Glutamatergic neuron (in vitro differentiated cells): Measurements from ENCODE around the gene SCMH1. TPM values are rescaled to one million over a fixed set of nuclear protein-coding genes. Genes with fewer than 3 reads are reported as not detected.

Experiments used
- DNase-seq: peaks from one replicate; pipeline ENCODE4 v3.0.0; 2022
- H3K27ac Mint-ChIP-seq: one replicate; pipeline ENCODE4 v1.8.0; 2020; ENCODE audit warnings: mild to moderate bottlenecking, mixed read lengths, inconsistent platforms; ENCODE audit not compliant: unreplicated experiment
- H3K27me3 Mint-ChIP-seq: one replicate; pipeline ENCODE4 v1.8.0; 2020; ENCODE audit warnings: mild to moderate bottlenecking, moderate library complexity, mixed read lengths, inconsistent platforms; ENCODE audit not compliant: unreplicated experiment
- H3K36me3 Mint-ChIP-seq: one replicate; pipeline ENCODE4 v1.8.0; 2020; ENCODE audit warnings: mild to moderate bottlenecking, mixed read lengths, inconsistent platforms; ENCODE audit not compliant: unreplicated experiment
- H3K4me1 Mint-ChIP-seq: one replicate; pipeline ENCODE4 v1.8.0; 2020; ENCODE audit warnings: mild to moderate bottlenecking, low read depth, mixed read lengths, inconsistent platforms; ENCODE audit not compliant: unreplicated experiment
- H3K4me3 Mint-ChIP-seq: one replicate; pipeline ENCODE4 v1.8.0; 2020; ENCODE audit warnings: mild to moderate bottlenecking, mixed read lengths, inconsistent platforms; ENCODE audit not compliant: unreplicated experiment
- H3K9me3 Mint-ChIP-seq: one replicate; pipeline ENCODE4 v1.8.0; 2020; ENCODE audit warnings: mild to moderate bottlenecking, moderate library complexity, mixed read lengths, inconsistent platforms; ENCODE audit not compliant: unreplicated experiment
- total RNA-seq: library from RNA; stranded (reverse); fragmentation: NEBNext Ultra II Directional; extraction: Animal tissue kit (Norgen Biotek cat#: 25700); gene quantifications from one replicate; pipeline ENCODE4 v1.2.1, GENCODE V29; 2021; ENCODE audit not compliant: unreplicated experiment
- TF ChIP-seq, protein P1 (sequence below): fragments of 200-600 bp; sonication (generic); IDR thresholded peaks from one replicate; pipeline ENCODE4 v1.5.0; 2021; ENCODE audit not compliant: partially characterized antibody, unreplicated experiment

The SCMH1 gene
- total RNA-seq, 1 donor from 2014 or later = 17.8 TPM

- Mint-ChIP-seq H3K27me3 (peaks cover 4% of the 10 kb centered on the region), H3K9me3 (no peaks in the 10 kb centered on the region), H3K27ac (no peak overlapping the region), H3K4me1 (peaks cover 3% of the 10 kb centered on the region), H3K4me3 (no peak overlapping the region), H3K36me3 (peaks cover 2% of the 10 kb centered on the region)
- no peak for DNase-seq
- TF ChIP-seq, protein P1, sequence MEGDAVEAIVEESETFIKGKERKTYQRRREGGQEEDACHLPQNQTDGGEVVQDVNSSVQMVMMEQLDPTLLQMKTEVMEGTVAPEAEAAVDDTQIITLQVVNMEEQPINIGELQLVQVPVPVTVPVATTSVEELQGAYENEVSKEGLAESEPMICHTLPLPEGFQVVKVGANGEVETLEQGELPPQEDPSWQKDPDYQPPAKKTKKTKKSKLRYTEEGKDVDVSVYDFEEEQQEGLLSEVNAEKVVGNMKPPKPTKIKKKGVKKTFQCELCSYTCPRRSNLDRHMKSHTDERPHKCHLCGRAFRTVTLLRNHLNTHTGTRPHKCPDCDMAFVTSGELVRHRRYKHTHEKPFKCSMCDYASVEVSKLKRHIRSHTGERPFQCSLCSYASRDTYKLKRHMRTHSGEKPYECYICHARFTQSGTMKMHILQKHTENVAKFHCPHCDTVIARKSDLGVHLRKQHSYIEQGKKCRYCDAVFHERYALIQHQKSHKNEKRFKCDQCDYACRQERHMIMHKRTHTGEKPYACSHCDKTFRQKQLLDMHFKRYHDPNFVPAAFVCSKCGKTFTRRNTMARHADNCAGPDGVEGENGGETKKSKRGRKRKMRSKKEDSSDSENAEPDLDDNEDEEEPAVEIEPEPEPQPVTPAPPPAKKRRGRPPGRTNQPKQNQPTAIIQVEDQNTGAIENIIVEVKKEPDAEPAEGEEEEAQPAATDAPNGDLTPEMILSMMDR = no peak
These were observed 245.0 kb downstream of the SCMH1 start for GRCh38 chr1:40997096-40997495.

DNA sequence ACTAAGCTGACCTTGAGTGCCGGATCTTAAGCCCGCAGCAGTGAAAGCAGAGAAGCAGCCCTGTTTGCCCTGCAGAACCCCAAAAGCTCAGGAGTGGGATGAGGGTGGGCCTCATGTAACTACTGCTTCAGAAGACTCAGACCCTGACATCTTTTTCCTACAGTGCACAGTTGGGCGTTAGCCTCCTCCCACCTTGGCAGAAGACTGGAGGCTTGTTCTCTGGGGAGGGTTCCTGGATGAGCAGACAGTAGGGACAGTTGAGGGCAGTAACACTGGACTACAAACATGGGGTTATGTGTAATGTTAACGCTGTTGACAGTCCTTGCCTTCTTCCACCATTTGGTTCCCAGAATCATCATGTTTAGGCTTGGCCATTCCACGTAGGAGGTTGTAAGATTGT is 253.0 kb downstream of the SCMH1 start:
- H3K9me3 Mint-ChIP-seq = peaks cover 6% of the 10 kb centered on the region
- no peak overlapping the region for H3K27ac Mint-ChIP-seq
- TF ChIP-seq, protein P1 = no peak
- no peaks in the 10 kb centered on the region for H3K27me3 Mint-ChIP-seq
- H3K4me1 Mint-ChIP-seq = peaks cover 46% of the 10 kb centered on the region
- DNase-seq = no peak
- no peak overlapping the region for H3K4me3 Mint-ChIP-seq
- H3K36me3 Mint-ChIP-seq = peaks cover 5% of the 10 kb centered on the region

DNA sequence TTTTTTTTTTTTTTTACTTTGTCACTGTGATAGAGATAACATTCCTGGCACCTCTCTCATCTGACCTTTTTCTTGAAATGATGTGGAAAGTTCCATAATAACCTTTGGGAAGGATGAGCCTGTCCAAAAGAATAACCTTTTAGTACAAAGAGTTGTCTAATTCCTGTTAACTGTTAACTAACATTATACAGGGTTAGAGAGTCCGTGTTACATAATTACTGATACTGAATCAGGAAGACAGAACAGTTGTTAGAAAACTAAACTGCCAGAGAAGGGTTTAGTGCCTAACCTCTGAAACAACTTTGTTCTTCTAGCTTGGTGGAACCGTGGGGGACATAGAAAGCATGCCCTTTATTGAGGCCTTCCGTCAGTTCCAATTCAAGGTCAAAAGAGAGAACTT is 253.8 kb downstream of the SCMH1 start:
- no peak for DNase-seq
- H3K4me3 Mint-ChIP-seq = no peak overlapping the region
- H3K27ac Mint-ChIP-seq = no peak overlapping the region
- H3K27me3 Mint-ChIP-seq = no peaks in the 10 kb centered on the region
- peaks cover 51% of the 10 kb centered on the region for H3K4me1 Mint-ChIP-seq
- TF ChIP-seq, protein P1 = no peak
- H3K36me3 Mint-ChIP-seq = peaks cover 5% of the 10 kb centered on the region
- H3K9me3 Mint-ChIP-seq = peaks cover 6% of the 10 kb centered on the region

DNA sequence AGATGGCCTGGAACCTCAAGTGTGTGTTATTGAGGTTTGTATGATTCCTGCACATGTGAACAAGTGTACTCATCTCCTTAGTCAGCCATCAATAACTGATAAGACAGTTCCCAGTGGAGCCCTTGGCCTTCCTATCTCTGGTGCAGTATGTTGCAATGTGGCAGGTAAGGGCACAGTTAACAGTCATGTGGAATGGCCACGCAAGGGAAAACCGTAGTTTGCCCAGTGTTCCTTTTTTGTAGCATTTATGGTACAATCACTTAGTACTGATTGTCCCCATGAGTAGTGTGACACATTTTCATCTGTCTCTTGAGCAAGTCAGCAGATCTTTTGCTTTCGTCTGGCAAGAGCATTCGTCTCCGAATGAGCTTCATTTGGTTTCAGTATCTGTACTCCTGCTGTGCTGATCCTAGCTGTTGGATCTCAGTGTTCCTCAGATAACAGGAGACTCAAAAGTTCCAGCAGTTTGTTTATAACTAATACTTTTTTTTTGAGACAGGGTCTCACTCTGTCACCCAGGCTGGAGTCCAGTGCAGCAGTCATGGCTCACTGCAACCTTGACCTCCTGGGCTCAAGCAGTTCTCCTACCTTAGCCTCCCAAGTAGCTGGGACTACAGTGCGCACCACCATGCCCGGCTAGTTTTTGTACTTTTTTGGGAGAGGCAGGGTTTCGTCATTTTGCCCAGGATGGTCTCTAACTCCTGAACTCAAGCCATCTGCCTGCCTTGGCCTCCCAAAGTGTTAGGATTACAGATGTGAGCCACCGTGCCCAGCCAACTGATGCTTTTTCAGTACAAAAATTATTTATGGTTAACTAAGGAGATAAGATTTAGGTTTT is 254.4 kb downstream of the SCMH1 start:
- Mint-ChIP-seq H3K27ac (peak overlapping the region; percentile 95), H3K27me3 (no peaks in the 10 kb centered on the region), H3K4me3 (peak overlapping the region; percentile 49), H3K36me3 (peaks cover 5% of the 10 kb centered on the region), H3K4me1 (peaks cover 53% of the 10 kb centered on the region), H3K9me3 (peaks cover 6% of the 10 kb centered on the region)
- no peak for DNase-seq
- TF ChIP-seq, protein P1 = no peak

DNA sequence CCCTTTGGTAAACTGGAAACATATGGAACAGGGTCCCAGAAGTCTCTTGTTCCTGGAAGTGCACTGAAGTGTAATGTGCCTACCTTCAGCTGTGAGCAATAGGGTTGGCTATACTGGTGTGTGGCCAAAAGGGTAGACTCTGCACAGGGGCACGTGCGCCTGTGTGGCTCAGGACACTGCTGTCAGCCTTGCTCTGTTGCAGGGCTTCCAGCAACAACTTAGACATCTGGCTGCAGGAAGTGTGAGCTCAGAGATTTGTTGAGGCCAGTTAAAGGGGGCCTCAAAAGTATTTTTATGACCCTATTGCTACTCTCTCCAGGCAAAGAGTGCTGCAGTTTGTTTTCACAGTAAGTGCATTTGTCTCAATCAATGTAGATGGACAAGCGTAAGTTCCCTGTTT is 255.2 kb downstream of the SCMH1 start:
- peak overlapping the region; percentile 95 for H3K27ac Mint-ChIP-seq
- peaks cover 6% of the 10 kb centered on the region for H3K9me3 Mint-ChIP-seq
- H3K27me3 Mint-ChIP-seq = no peaks in the 10 kb centered on the region
- TF ChIP-seq, protein P1 = no peak
- peaks cover 58% of the 10 kb centered on the region for H3K4me1 Mint-ChIP-seq
- peak overlapping the region; percentile 78 for H3K4me3 Mint-ChIP-seq
- no peak for DNase-seq
- H3K36me3 Mint-ChIP-seq = peaks cover 1% of the 10 kb centered on the region
